ENCODE results near the gene MYL4. TPM values are rescaled to one million over a fixed set of nuclear protein-coding genes. Genes with fewer than 3 reads are reported as not detected.
"Not testable (repeated sequence)": the region's sequence is repeated elsewhere in the genome, so short reads cannot be mapped to it uniquely, and the experiment has no call there.

MYL4 gene
- total and polyA plus RNA-seq, 2 donors (not counting 3 experiments of a cell fraction or from before 2014, with no cell fraction given): 2.0 to 2.1 TPM

- Histone ChIP-seq H3K4me3 (replicated peaks in 1 of 3; ENCODE audit: insufficient read depth in 1 of 3, low read depth in 1 of 3, low read length in 3 of 3) (no peak overlapping the region), H3K27me3 (ENCODE audit: control insufficient read depth in 2 of 2, insufficient read depth in 2 of 2, low read length in 2 of 2) (no peaks in the 10 kb centered on the region), H3K9me3 (replicated peaks; ENCODE audit: control insufficient read depth, insufficient read depth, low read length) (no peaks in the 10 kb centered on the region), H2AFZ (ENCODE audit: low read depth, low read length) (no peak overlapping the region), H3K4me2 (ENCODE audit: insufficient read depth, low read length) (no peak overlapping the region), H3K36me3 (ENCODE audit: control insufficient read depth in 2 of 2, extremely low read depth in 1 of 2, insufficient read depth in 2 of 2, low read length in 2 of 2) (no peaks in the 10 kb centered on the region), H3K27ac (ENCODE audit: insufficient read depth, low read depth, low read length) (no peak overlapping the region), H3K79me2 (ENCODE audit: control insufficient read depth, insufficient read depth, low read length) (no peaks in the 10 kb centered on the region), H4K20me1 (replicated peaks; ENCODE audit: control insufficient read depth, extremely low read depth, insufficient read depth, low read length) (no peaks in the 10 kb centered on the region), H3K9ac (replicated peaks; ENCODE audit: extremely low read depth, insufficient read depth, low read length) (no peak overlapping the region), H3K9me1 (replicated peaks; ENCODE audit: control insufficient read depth, extremely low read depth, insufficient read depth, low read length) (no peaks in the 10 kb centered on the region), H3K4me1 (ENCODE audit: control insufficient read depth, extremely low read depth, insufficient read depth, low read length) (no peaks in the 10 kb centered on the region)
- TF ChIP-seq GATA2 (IDR thresholded peaks at IDR 0.05; ENCODE audit: insufficient read depth, insufficient read length, low read depth, low read length): no peak
- no peak for TF ChIP-seq EZH2 (IDR thresholded peaks at IDR 0.05; ENCODE audit: borderline replicate concordance, low read depth, low read length, severe bottlenecking)
- no peak for TF ChIP-seq MYC (IDR thresholded peaks at IDR 0.05; ENCODE audit: low read depth, low read length)
- TF ChIP-seq JUN (IDR thresholded peaks at IDR 0.05; ENCODE audit: borderline replicate concordance, insufficient read depth, insufficient read length, low read depth): no peak
- TF ChIP-seq FOS (IDR thresholded peaks at IDR 0.05; ENCODE audit: borderline replicate concordance, insufficient read depth, low read length): no peak
- dilution Hi-C loops (cut with MboI; ENCODE audit: extremely low pct_ligation_motif_present, low sequenced_read_pairs) (no loop called here), intact Hi-C loops (cut with micrococcal nuclease) (no loop called here)
- ChIA-PET POLR2A (no interaction called here), CTCF (no interaction called here)
- DNase-seq (ENCODE audit: low read depth, low spot score) (no peak), FAIRE-seq (no peak)
- no TSS peak for BruUV-seq (replicated peaks)
These were observed 4.4 kb downstream of the MYL4 start for GRCh38 chr17:47213540-47213939.

GRCh38 chr17:47214931-47215330 lies 5.8 kb downstream of the MYL4 start:
- intact Hi-C loops (cut with micrococcal nuclease): no loop called here
- dilution Hi-C loops (cut with MboI; ENCODE audit: extremely low pct_ligation_motif_present, low sequenced_read_pairs): no loop called here
- Histone ChIP-seq H3K9me1 (replicated peaks; ENCODE audit: control insufficient read depth, extremely low read depth, insufficient read depth, low read length) (no peaks in the 10 kb centered on the region), H3K79me2 (ENCODE audit: control insufficient read depth, insufficient read depth, low read length) (no peaks in the 10 kb centered on the region), H3K4me1 (ENCODE audit: control insufficient read depth, extremely low read depth, insufficient read depth, low read length) (no peaks in the 10 kb centered on the region), H3K9me3 (replicated peaks; ENCODE audit: control insufficient read depth, insufficient read depth, low read length) (no peaks in the 10 kb centered on the region), H3K36me3 (ENCODE audit: control insufficient read depth in 2 of 2, extremely low read depth in 1 of 2, insufficient read depth in 2 of 2, low read length in 2 of 2) (no peaks in the 10 kb centered on the region), H3K27ac (ENCODE audit: insufficient read depth, low read depth, low read length) (no peak overlapping the region), H4K20me1 (replicated peaks; ENCODE audit: control insufficient read depth, extremely low read depth, insufficient read depth, low read length) (no peaks in the 10 kb centered on the region), H3K4me3 (replicated peaks in 1 of 3; ENCODE audit: insufficient read depth in 1 of 3, low read depth in 1 of 3, low read length in 3 of 3) (no peak overlapping the region), H3K4me2 (ENCODE audit: insufficient read depth, low read length) (no peak overlapping the region), H2AFZ (ENCODE audit: low read depth, low read length) (no peak overlapping the region), H3K9ac (replicated peaks; ENCODE audit: extremely low read depth, insufficient read depth, low read length) (no peak overlapping the region), H3K27me3 (ENCODE audit: control insufficient read depth in 2 of 2, insufficient read depth in 2 of 2, low read length in 2 of 2) (no peaks in the 10 kb centered on the region)
- ChIA-PET POLR2A (no interaction called here), CTCF (no interaction called here)
- FAIRE-seq (no peak), DNase-seq (ENCODE audit: low read depth, low spot score) (no peak)
- TF ChIP-seq POLR2AphosphoS5 (IDR thresholded peaks at IDR 0.05; ENCODE audit: insufficient read depth, low read depth, low read length): no peak
- TF ChIP-seq MAX (IDR thresholded peaks at IDR 0.05; ENCODE audit: insufficient read depth, insufficient read length): no peak
- no peak for TF ChIP-seq GATA2 (IDR thresholded peaks at IDR 0.05; ENCODE audit: insufficient read depth, insufficient read length, low read depth, low read length)
- no peak for TF ChIP-seq MYC (IDR thresholded peaks at IDR 0.05; ENCODE audit: low read depth, low read length)
- no peak for TF ChIP-seq POLR2A (IDR thresholded peaks at IDR 0.05; ENCODE audit: low read depth, low read length)
- no peak for TF ChIP-seq CTCF (IDR thresholded peaks at IDR 0.05; ENCODE audit: extremely low read depth in 1 of 2, insufficient read depth in 1 of 2, low read depth in 1 of 2, low read length in 2 of 2)
- TF ChIP-seq EZH2 (IDR thresholded peaks at IDR 0.05; ENCODE audit: borderline replicate concordance, low read depth, low read length, severe bottlenecking): no peak
- TF ChIP-seq FOS (IDR thresholded peaks at IDR 0.05; ENCODE audit: borderline replicate concordance, insufficient read depth, low read length): no peak
- no peak for TF ChIP-seq JUN (IDR thresholded peaks at IDR 0.05; ENCODE audit: borderline replicate concordance, insufficient read depth, insufficient read length, low read depth)
- no TSS peak for BruUV-seq (replicated peaks)

GRCh38 chr17:47216821-47217220 lies 7.7 kb downstream of the MYL4 start:
- H3K27ac ChIP-seq (ENCODE audit: insufficient read depth, low read depth, low read length); H3K27me3 ChIP-seq (ENCODE audit: control insufficient read depth in 2 of 2, insufficient read depth in 2 of 2, low read length in 2 of 2); H2AFZ ChIP-seq (ENCODE audit: low read depth, low read length); H4K20me1 ChIP-seq (replicated peaks; ENCODE audit: control insufficient read depth, extremely low read depth, insufficient read depth, low read length); H3K4me2 ChIP-seq (ENCODE audit: insufficient read depth, low read length); H3K4me3 ChIP-seq (replicated peaks in 1 of 3; ENCODE audit: insufficient read depth in 1 of 3, low read depth in 1 of 3, low read length in 3 of 3); CTCF ChIA-PET; FAIRE-seq; H3K9ac ChIP-seq (replicated peaks; ENCODE audit: extremely low read depth, insufficient read depth, low read length); DNase-seq (ENCODE audit: low read depth, low spot score); H3K9me1 ChIP-seq (replicated peaks; ENCODE audit: control insufficient read depth, extremely low read depth, insufficient read depth, low read length); H3K4me1 ChIP-seq (ENCODE audit: control insufficient read depth, extremely low read depth, insufficient read depth, low read length); dilution Hi-C loops (cut with MboI; ENCODE audit: extremely low pct_ligation_motif_present, low sequenced_read_pairs); H3K36me3 ChIP-seq (ENCODE audit: control insufficient read depth in 2 of 2, extremely low read depth in 1 of 2, insufficient read depth in 2 of 2, low read length in 2 of 2); H3K79me2 ChIP-seq (ENCODE audit: control insufficient read depth, insufficient read depth, low read length); intact Hi-C loops (cut with micrococcal nuclease); POLR2A ChIA-PET; H3K9me3 ChIP-seq (replicated peaks; ENCODE audit: control insufficient read depth, insufficient read depth, low read length); BruUV-seq (replicated peaks): not testable (repeated sequence)

Measured in endothelial cell of umbilical vein (primary cell).